IMR-90 (cell line): Measurements from ENCODE around the gene CACNA1D. TPM values are rescaled to one million over a fixed set of nuclear protein-coding genes. Genes with fewer than 3 reads are reported as not detected.

Experiments used
- ATAC-seq: fragments of 200-7000 bp; cut with Tn5 transposase; 2 replicates; pipeline ENCODE4 v1.9.1; 2020; ENCODE audit warnings: low read depth, mild to moderate bottlenecking, moderate library complexity
- BruUV-seq: library from RNA; stranded (reverse); fragments of 400-500 nt; replicated peaks from 2 replicates; lab custom pipeline; 2021; lab: Mats Ljungman, UMichigan
- CTCF ChIA-PET: fragments of 300-600 bp; formaldehyde crosslinking; extraction: SDS; loops from one replicate; lab custom pipeline; 2021; ENCODE audit warnings: antibody characterized with exemption; lab: Yijun Ruan, JAX
- POLR2A ChIA-PET: fragments of 300-600 bp; sonication (Branson Sonifier 250); formaldehyde crosslinking; loops from one replicate; lab custom pipeline; 2022; ENCODE audit warnings: antibody characterized with exemption; ENCODE audit not compliant: unreplicated experiment; lab: Charles Lee
- DNase-seq: peaks from one replicate; pipeline ENCODE4 v3.0.0; 2013
- H2AFZ ChIP-seq: replicated peaks from 2 replicates; pipeline ENCODE3; 2013; ENCODE audit warnings: low read length, mild to moderate bottlenecking; ENCODE audit not compliant: poor library complexity
- H2AK5ac ChIP-seq: 2 replicates; pipeline ENCODE4 v1.6.1; 2013; ENCODE audit warnings: low read depth, low read length, inconsistent platforms
- H2AK9ac ChIP-seq: replicated peaks from 2 replicates; pipeline ENCODE3; 2013; ENCODE audit warnings: mild to moderate bottlenecking, low read depth, low read length, moderate library complexity; ENCODE audit not compliant: poor library complexity
- H2BK120ac ChIP-seq: 2 replicates; pipeline ENCODE4 v1.6.1; 2013; ENCODE audit warnings: low read depth, low read length, inconsistent platforms
- H2BK15ac ChIP-seq: 3 replicates; pipeline ENCODE4 v1.6.1; 2013; ENCODE audit warnings: low read depth, low read length, inconsistent platforms
- H2BK20ac ChIP-seq: 2 replicates; pipeline ENCODE4 v1.6.1; 2013; ENCODE audit warnings: low read depth, mild to moderate bottlenecking, inconsistent platforms, low read length, moderate library complexity
- H2BK5ac ChIP-seq: 2 replicates; pipeline ENCODE4 v1.6.1; 2013; ENCODE audit warnings: mild to moderate bottlenecking, low read depth, low read length, inconsistent platforms; ENCODE audit not compliant: poor library complexity, severe bottlenecking
- H3K14ac ChIP-seq: replicated peaks from 2 replicates; pipeline ENCODE4 v1.6.1; 2013; ENCODE audit warnings: low read depth, low read length, inconsistent platforms
- H3K18ac ChIP-seq: 2 replicates; pipeline ENCODE4 v1.6.1; 2013; ENCODE audit warnings: low read depth, low read length, control low read depth
- H3K23ac ChIP-seq: 2 replicates; pipeline ENCODE4 v1.6.1; 2013; ENCODE audit warnings: low read depth, low read length, inconsistent platforms
- H3K27ac ChIP-seq: 2 replicates; pipeline ENCODE4 v1.5.1; 2013; ENCODE audit warnings: mild to moderate bottlenecking, control low read depth, low read length; ENCODE audit not compliant: insufficient read depth
- H3K27me3 ChIP-seq: 2 replicates; pipeline ENCODE4 v1.6.1; 2013; ENCODE audit warnings: low read length; ENCODE audit not compliant: control insufficient read depth, insufficient read depth
- H3K36me3 ChIP-seq: 2 replicates; pipeline ENCODE4 v1.6.1; 2013; ENCODE audit warnings: low read length, mixed read lengths; ENCODE audit not compliant: control insufficient read depth, insufficient read depth
- H3K4ac ChIP-seq: 2 replicates; pipeline ENCODE4 v1.6.1; 2013; ENCODE audit warnings: low read depth, low read length, inconsistent platforms
- H3K4me1 ChIP-seq: 2 replicates; pipeline ENCODE4 v1.6.1; 2013; ENCODE audit warnings: low read length, mixed read lengths; ENCODE audit not compliant: control insufficient read depth, insufficient read depth
- H3K4me2 ChIP-seq: 2 replicates; pipeline ENCODE4 v1.6.1; 2013; ENCODE audit warnings: low read depth, mild to moderate bottlenecking, control low read depth, low read length, moderate library complexity
- H3K4me3 ChIP-seq: 2 replicates; pipeline ENCODE4 v1.5.1; 2013; ENCODE audit warnings: low read depth, mild to moderate bottlenecking, control low read depth, low read length, moderate library complexity; ENCODE audit not compliant: insufficient read depth
- H3K56ac ChIP-seq: 2 replicates; pipeline ENCODE4 v1.6.1; 2013; ENCODE audit warnings: low read length, inconsistent platforms; ENCODE audit not compliant: insufficient read depth; ENCODE audit errors: extremely low read depth
- H3K79me1 ChIP-seq, 2 experiments: 2 replicates each; pipeline ENCODE4 v1.6.1; 2013; ENCODE audit warnings: low read length in 2 of 2, inconsistent platforms in 1 of 2, low read depth in 1 of 2
- H3K9ac ChIP-seq: 2 replicates; pipeline ENCODE4 v1.6.1; 2013; ENCODE audit warnings: low read depth, low read length, control low read depth
- H3K9me1 ChIP-seq: 2 replicates; pipeline ENCODE4 v1.6.1; 2013; ENCODE audit warnings: low read length, inconsistent platforms; ENCODE audit not compliant: insufficient read depth
- H3K9me3 ChIP-seq: 2 replicates; pipeline ENCODE4 v1.6.1; 2013; ENCODE audit warnings: low read length; ENCODE audit not compliant: control insufficient read depth, insufficient read depth
- H4K20me1 ChIP-seq: 2 replicates; pipeline ENCODE4 v1.6.1; 2013; ENCODE audit warnings: low read length, inconsistent platforms; ENCODE audit not compliant: insufficient read depth
- H4K5ac ChIP-seq: 2 replicates; pipeline ENCODE4 v1.6.1; 2013; ENCODE audit warnings: mild to moderate bottlenecking, low read depth, low read length, control low read depth
- H4K8ac ChIP-seq, 2 experiments: 2 replicates each; pipeline ENCODE4 v1.6.1; 2013; ENCODE audit warnings: low read depth in 2 of 2, low read length in 2 of 2, control low read depth in 1 of 2, inconsistent platforms in 1 of 2
- H4K91ac ChIP-seq: 2 replicates; pipeline ENCODE4 v1.6.1; 2013; ENCODE audit warnings: low read depth, low read length, inconsistent platforms; ENCODE audit not compliant: insufficient read depth
- BHLHE40 ChIP-seq: fragments of 150-350 bp; IDR thresholded peaks from 2 replicates; pipeline ENCODE4 v1.6.1; 2016; ENCODE audit warnings: mild to moderate bottlenecking, low read depth, low read length
- CEBPB ChIP-seq: IDR thresholded peaks from 2 replicates; pipeline ENCODE4 v1.6.1; 2012; ENCODE audit warnings: low read depth, low read length, improper control_type of control experiment
- CHD1 ChIP-seq: IDR thresholded peaks from 2 replicates; pipeline ENCODE4 v1.6.1; 2012; ENCODE audit warnings: low read depth, low read length, improper control_type of control experiment
- CTCF ChIP-seq: conservative IDR thresholded peaks from 2 replicates; pipeline ENCODE4 v1.5.1; 2012; ENCODE audit warnings: mild to moderate bottlenecking, low read depth, low read length, improper control_type of control experiment
- ELK1 ChIP-seq: fragments of 150-350 bp; IDR thresholded peaks from 2 replicates; pipeline ENCODE4 v1.6.1; 2016; ENCODE audit warnings: low read depth, mild to moderate bottlenecking, low read length, moderate library complexity, borderline replicate concordance
- FOS ChIP-seq: fragments of 150-350 bp; IDR thresholded peaks from 2 replicates; pipeline ENCODE4 v1.6.1; 2016; ENCODE audit warnings: low read depth, low read length
- MAFK ChIP-seq: IDR thresholded peaks from 2 replicates; pipeline ENCODE4 v1.6.1; 2012; ENCODE audit warnings: low read depth, low read length, improper control_type of control experiment
- MAZ ChIP-seq: IDR thresholded peaks from 2 replicates; pipeline ENCODE4 v1.6.1; 2012; ENCODE audit warnings: low read depth, mild to moderate bottlenecking, low read length, improper control_type of control experiment, moderate library complexity, borderline replicate concordance
- MXI1 ChIP-seq: IDR thresholded peaks from 2 replicates; pipeline ENCODE4 v1.6.1; 2012; ENCODE audit warnings: low read depth, mild to moderate bottlenecking, low read length, moderate library complexity, borderline replicate concordance
- NFE2L2 ChIP-seq: fragments of 150-350 bp; IDR thresholded peaks from 2 replicates; pipeline ENCODE4 v1.6.1; 2016; ENCODE audit warnings: low read depth, mild to moderate bottlenecking, low read length
- POLR2A ChIP-seq: IDR thresholded peaks from 2 replicates; pipeline ENCODE4 v1.6.1; 2012; ENCODE audit warnings: mild to moderate bottlenecking, low read depth, low read length
- RAD21 ChIP-seq: IDR thresholded peaks from 2 replicates; pipeline ENCODE4 v1.6.1; 2012; ENCODE audit warnings: low read length, improper control_type of control experiment
- RCOR1 ChIP-seq: IDR thresholded peaks from 2 replicates; pipeline ENCODE4 v1.6.1; 2012; ENCODE audit warnings: mild to moderate bottlenecking, low read length, improper control_type of control experiment; ENCODE audit not compliant: insufficient replicate concordance
- RFX5 ChIP-seq: IDR thresholded peaks from 2 replicates; pipeline ENCODE4 v1.8.0; 2012; ENCODE audit warnings: low read depth, mild to moderate bottlenecking, low read length, moderate library complexity
- SMC3 ChIP-seq: fragments of 150-350 bp; IDR thresholded peaks from 2 replicates; pipeline ENCODE4 v1.6.1; 2016; ENCODE audit warnings: low read depth, mild to moderate bottlenecking, antibody characterized with exemption, low read length, moderate library complexity
- USF2 ChIP-seq: fragments of 150-350 bp; IDR thresholded peaks from 2 replicates; pipeline ENCODE4 v1.6.1; 2017; ENCODE audit warnings: mild to moderate bottlenecking, antibody characterized with exemption, low read length, low read depth
- WGBS, 2 experiments: methylation state at CpG; one replicate each; pipeline versions ENCODE4 v1.1.5 to v1.1.7; 2013; ENCODE audit warnings: missing lambda C conversion rate in 2 of 2; ENCODE audit not compliant: insufficient read length in 1 of 2; ENCODE audit errors: extremely low coverage in 2 of 2; 5-methylcytosine and 5-hydroxymethylcytosine counted together
- dilution Hi-C: fragments of 300-500 bp; cut with HindIII; formaldehyde crosslinking; loops from one replicate; pipeline ENCODE4 v1.14.3; 2018; ENCODE audit warnings: low sequenced_read_pairs; ENCODE audit not compliant: unreplicated experiment
- in situ Hi-C: fragments of 300-500 bp; cut with MboI; formaldehyde crosslinking; loops from 3 replicates; pipeline ENCODE4 v1.14.3; 2019; ENCODE audit warnings: low sequenced_read_pairs, inconsistent platforms, mixed read lengths
- intact Hi-C: fragments of 100-400 bp; cut with micrococcal nuclease; formaldehyde crosslinking; loops from 2 replicates; pipeline ENCODE4 v1.10.0; 2022
- polyA plus RNA-seq, 3 experiments: library from polyadenylated mRNA; depleted of rRNA; stranded (reverse); fragments of >200 nt; gene quantifications; 2 replicates each; pipeline ENCODE4 v1.2.3, GENCODE V29; 2012; ENCODE audit warnings: low replicate concordance in 1 of 3
- total RNA-seq: library from RNA; depleted of rRNA; stranded (reverse); fragments of >200 nt; gene quantifications from 2 replicates; pipeline ENCODE4 v1.2.3, GENCODE V29; 2012

The CACNA1D gene
- total and polyA plus RNA-seq, 2 of the 4 experiments (the other 2 are of a cell fraction), result 0.07 TPM; not detected in 1

- H3K27ac ChIP-seq, result no peak overlapping the region
- H2AK9ac ChIP-seq, result peak overlapping the region; percentile 24
- no peak overlapping the region for H3K14ac ChIP-seq
- H2BK15ac ChIP-seq, result no peak overlapping the region
- intact Hi-C loops, result no loop called here
- DNase-seq, result no peak
- H4K20me1 ChIP-seq, result no peaks in the 10 kb centered on the region
- H4K8ac ChIP-seq, result no peak overlapping the region
- H2AK5ac ChIP-seq, result no peak overlapping the region
- in situ Hi-C loops, result no loop called here
- H3K23ac ChIP-seq, result no peak overlapping the region
- WGBS, 2 experiments, result 50% methylated on average over 2 of the region's 11 CpGs; no CpG with 5 or more reads in 1 of the 2 experiments
- no peaks in the 10 kb centered on the region for H3K4me1 ChIP-seq
- no peaks in the 10 kb centered on the region for H3K9me3 ChIP-seq
- H3K4me2 ChIP-seq, result no peak overlapping the region
- no peaks in the 10 kb centered on the region for H3K79me1 ChIP-seq
- no peak overlapping the region for H4K5ac ChIP-seq
- no peak overlapping the region for H4K91ac ChIP-seq
- H3K4me3 ChIP-seq, result no peak overlapping the region
- dilution Hi-C loops, result no loop called here
- no peak for ATAC-seq
- H2AFZ ChIP-seq, result no peak overlapping the region
- no peaks in the 10 kb centered on the region for H3K36me3 ChIP-seq
- no peak overlapping the region for H3K56ac ChIP-seq
- no peak overlapping the region for H2BK120ac ChIP-seq
- no peak overlapping the region for H2BK20ac ChIP-seq
- ChIA-PET CTCF (no interaction called here), POLR2A (no interaction called here)
- H3K9ac ChIP-seq, result no peak overlapping the region
- no peak overlapping the region for H3K4ac ChIP-seq
- no TSS peak for BruUV-seq
- H3K27me3 ChIP-seq, result no peaks in the 10 kb centered on the region; the same call in 1 of the 2 replicates
- TF ChIP-seq RAD21 (no peak), CEBPB (no peak), RCOR1 (no peak), USF2 (no peak), POLR2A (no peak), RFX5 (no peak), NFE2L2 (no peak), CTCF (no peak), SMC3 (no peak), ELK1 (no peak), BHLHE40 (no peak), MXI1 (no peak), MAFK (no peak), FOS (no peak), CHD1 (no peak), MAZ (no peak)
- H3K9me1 ChIP-seq, result no peaks in the 10 kb centered on the region
- H3K18ac ChIP-seq, result no peak overlapping the region
- no peak overlapping the region for H2BK5ac ChIP-seq
Measured at GRCh38 chr3:53566461-53567145, 72.2 kb downstream of the CACNA1D start.
